IPS-15b (cell line): ENCODE results near the gene C3orf20.

Experiments used
- H3K27me3 ChIP-seq: one replicate; pipeline ENCODE4 v1.6.1; 2013; ENCODE audit warnings: low read length; ENCODE audit not compliant: control insufficient read depth, insufficient read depth
- H3K36me3 ChIP-seq: one replicate; pipeline ENCODE4 v1.6.1; 2013; ENCODE audit warnings: low read length; ENCODE audit not compliant: control insufficient read depth, insufficient read depth
- H3K4me1 ChIP-seq: one replicate; pipeline ENCODE4 v1.6.1; 2013; ENCODE audit warnings: mild to moderate bottlenecking, low read length; ENCODE audit not compliant: control insufficient read depth, insufficient read depth
- H3K4me3 ChIP-seq: one replicate; pipeline ENCODE4 v1.5.1; 2013; ENCODE audit warnings: low read depth, low read length
- H3K9ac ChIP-seq: one replicate; pipeline ENCODE4 v1.6.1; 2013; ENCODE audit warnings: low read depth, mild to moderate bottlenecking, low read length
- H3K9me3 ChIP-seq: one replicate; pipeline ENCODE4 v1.6.1; 2013; ENCODE audit warnings: mild to moderate bottlenecking, low read length; ENCODE audit not compliant: control insufficient read depth, insufficient read depth

C3orf20 gene

DNA sequence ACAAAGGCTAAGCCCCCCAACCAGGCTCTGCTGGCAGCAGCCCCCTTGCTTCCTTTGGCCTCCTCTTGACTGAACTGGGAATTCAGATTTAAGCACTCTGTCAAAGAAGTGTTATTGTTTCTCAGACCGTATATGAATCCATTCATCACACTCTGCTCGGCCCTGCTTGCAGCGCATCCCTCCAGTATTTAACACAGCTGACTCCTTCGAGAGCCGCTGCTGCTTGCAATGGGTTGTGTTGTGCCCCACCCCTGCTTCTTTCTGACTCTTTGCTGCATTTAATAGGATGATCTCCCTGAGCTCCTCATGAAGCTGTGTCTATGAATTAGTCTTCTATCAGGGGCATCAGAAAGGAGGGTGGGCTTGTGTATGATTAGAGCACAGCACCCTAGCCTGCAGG, 31.2 kb downstream of the C3orf20 start:
- no peaks in the 10 kb centered on the region for H3K36me3 ChIP-seq
- no peaks in the 10 kb centered on the region for H3K27me3 ChIP-seq
- H3K9ac ChIP-seq: no peak overlapping the region
- H3K4me3 ChIP-seq: no peak overlapping the region
- H3K4me1 ChIP-seq: no peaks in the 10 kb centered on the region
- H3K9me3 ChIP-seq: no peaks in the 10 kb centered on the region

DNA sequence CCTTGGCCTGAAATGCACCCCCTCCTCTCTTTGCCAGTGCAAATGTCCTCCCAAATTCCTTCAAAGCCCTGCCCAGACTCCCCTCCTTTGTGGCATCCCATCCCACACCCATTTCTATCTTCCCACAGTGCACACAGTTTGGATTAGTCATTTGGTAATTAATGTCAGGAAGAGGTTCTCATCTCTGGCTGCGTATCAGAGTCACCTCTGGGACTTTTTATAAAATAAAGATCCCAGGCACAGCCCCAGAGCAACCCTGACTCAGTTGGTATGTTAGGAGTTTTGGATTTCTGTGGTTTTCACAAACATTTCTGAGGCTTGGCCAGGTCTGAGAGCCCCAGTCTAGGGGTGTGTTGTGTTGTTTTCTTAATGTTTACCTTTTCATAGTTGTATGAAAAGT, 41.6 kb downstream of the C3orf20 start:
- H3K36me3 ChIP-seq: no peaks in the 10 kb centered on the region
- no peaks in the 10 kb centered on the region for H3K9me3 ChIP-seq
- no peaks in the 10 kb centered on the region for H3K27me3 ChIP-seq
- no peak overlapping the region for H3K4me3 ChIP-seq
- no peaks in the 10 kb centered on the region for H3K4me1 ChIP-seq
- H3K9ac ChIP-seq: no peak overlapping the region

DNA sequence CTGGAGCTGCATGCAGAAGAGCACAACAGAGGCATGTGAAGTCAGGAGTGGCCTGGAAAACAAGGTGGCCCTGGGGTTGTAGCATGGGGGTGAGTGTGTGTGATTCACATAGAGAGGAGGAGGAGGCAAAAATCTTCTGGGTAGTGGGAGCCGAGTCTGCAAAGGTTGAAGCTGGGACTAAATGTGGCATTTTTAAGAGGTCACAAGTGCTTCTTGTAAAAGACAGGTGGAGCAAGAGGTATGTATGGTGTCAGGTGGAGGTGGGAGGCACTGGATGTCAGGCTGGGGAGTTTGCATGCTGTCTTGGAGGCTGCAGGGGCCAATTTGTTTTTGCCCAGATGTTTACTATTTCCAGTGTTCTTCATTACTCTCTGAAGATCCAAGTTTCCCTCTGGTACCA, 42.4 kb downstream of the C3orf20 start:
- no peaks in the 10 kb centered on the region for H3K36me3 ChIP-seq
- H3K27me3 ChIP-seq: no peaks in the 10 kb centered on the region
- no peak overlapping the region for H3K9ac ChIP-seq
- H3K9me3 ChIP-seq: no peaks in the 10 kb centered on the region
- H3K4me1 ChIP-seq: no peaks in the 10 kb centered on the region
- no peak overlapping the region for H3K4me3 ChIP-seq

DNA sequence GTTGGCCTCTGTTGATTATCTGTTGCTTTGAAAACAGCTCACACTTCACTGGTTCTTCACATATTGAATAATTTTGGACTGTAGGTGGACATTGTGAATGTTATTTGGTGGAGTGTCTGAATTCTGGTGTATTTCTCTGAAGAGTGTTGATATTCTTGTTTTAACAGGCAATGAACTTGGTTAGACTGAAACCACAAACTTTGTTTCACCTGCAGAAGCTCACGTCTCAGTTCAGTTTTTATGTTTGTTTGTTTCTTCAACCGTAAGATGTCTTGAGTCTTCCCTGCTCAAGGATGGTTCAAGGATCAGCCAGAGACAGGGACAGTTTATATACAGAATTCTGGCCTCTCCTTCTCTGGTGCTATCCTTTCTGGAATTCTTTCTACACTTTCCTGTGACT, 43.6 kb downstream of the C3orf20 start:
- no peaks in the 10 kb centered on the region for H3K4me1 ChIP-seq
- no peaks in the 10 kb centered on the region for H3K27me3 ChIP-seq
- no peak overlapping the region for H3K4me3 ChIP-seq
- H3K36me3 ChIP-seq: no peaks in the 10 kb centered on the region
- H3K9me3 ChIP-seq: no peaks in the 10 kb centered on the region
- no peak overlapping the region for H3K9ac ChIP-seq

DNA sequence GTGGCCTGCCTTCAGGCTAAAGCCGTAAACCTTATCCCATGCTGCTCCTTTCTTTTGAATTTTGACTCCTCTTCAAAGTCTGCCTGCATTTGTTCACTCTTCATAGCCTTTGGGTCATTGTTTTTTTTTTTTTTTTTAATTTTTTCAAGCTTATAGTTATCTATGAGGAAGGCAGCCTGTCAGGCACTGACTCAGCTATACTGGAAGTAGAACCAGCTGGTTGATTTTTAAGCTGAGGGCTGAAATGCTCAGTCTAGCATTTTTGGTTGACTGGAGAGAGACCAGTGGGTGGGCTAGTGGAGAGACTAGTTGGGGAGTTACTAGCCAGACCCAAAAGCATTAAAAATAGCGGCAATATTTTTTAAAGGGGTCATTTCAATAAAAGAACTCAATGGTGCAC, 44.1 kb downstream of the C3orf20 start:
- H3K36me3 ChIP-seq: no peaks in the 10 kb centered on the region
- H3K27me3 ChIP-seq: no peaks in the 10 kb centered on the region

DNA sequence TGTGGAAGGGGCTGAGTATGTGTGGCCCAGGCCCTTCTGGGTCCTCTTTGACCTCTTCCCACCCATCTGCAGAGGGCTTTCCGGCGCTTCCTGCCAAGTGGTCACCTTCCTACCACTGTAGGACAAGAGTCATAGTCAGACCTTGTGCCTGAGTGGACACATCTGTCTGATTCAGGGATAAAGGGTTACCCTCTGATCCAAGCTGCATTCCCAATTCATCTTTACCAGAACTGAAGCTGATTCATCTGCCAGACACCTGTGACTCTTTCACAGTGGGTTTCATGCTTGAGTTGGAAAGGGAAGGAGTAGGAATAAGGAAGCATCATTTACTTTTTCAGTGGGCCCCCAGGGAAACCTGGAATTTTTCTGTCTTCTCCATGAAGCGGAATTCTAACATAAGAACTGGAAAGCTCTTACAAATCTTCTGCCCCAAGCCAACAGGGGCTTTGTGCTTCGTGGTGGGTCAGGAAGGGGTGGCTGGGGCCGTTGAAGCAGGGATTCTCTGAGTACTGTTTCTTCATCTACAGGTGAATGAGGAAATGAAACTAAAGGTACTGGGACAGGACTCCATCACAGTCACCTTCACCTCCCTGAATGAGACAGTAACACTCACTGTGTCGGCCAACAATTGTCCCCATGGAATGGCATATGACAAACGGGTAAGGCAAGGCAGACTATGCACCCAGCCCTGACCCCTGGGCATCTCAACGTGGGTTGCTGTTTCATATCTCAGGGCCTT, 46.4 kb downstream of the C3orf20 start:
- Histone ChIP-seq H3K36me3 (no peaks in the 10 kb centered on the region), H3K4me1 (no peaks in the 10 kb centered on the region), H3K9ac (no peak overlapping the region), H3K27me3 (no peaks in the 10 kb centered on the region), H3K9me3 (no peaks in the 10 kb centered on the region), H3K4me3 (no peak overlapping the region)

More for the DNA sequence above, 44.1 kb downstream of the C3orf20 start:
- Histone ChIP-seq H3K9me3 (no peaks in the 10 kb centered on the region), H3K4me3 (no peak overlapping the region), H3K4me1 (no peaks in the 10 kb centered on the region), H3K9ac (no peak overlapping the region)

DNA sequence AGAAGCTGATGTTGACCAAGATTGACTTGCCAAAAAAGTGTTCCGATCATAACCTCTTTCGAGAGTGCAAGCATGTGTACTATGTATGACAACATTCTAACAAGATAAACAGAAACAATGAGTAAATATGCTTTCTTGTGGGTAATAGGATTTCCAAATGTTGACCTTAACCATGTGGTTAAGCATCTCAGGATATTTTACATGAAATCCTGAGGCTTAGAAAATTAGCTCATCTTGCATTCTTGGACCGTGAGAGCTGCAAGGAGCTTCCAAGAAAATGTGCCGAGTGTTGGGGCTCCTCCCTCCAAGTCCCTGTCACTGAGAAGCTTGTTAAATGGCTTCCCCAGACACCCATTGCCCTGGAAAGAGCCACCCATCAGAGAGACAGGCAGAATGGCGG, 50.1 kb downstream of the C3orf20 start:
- Histone ChIP-seq H3K36me3 (no peaks in the 10 kb centered on the region), H3K9me3 (no peaks in the 10 kb centered on the region), H3K9ac (no peak overlapping the region), H3K27me3 (no peaks in the 10 kb centered on the region), H3K4me3 (no peak overlapping the region), H3K4me1 (no peaks in the 10 kb centered on the region)

DNA sequence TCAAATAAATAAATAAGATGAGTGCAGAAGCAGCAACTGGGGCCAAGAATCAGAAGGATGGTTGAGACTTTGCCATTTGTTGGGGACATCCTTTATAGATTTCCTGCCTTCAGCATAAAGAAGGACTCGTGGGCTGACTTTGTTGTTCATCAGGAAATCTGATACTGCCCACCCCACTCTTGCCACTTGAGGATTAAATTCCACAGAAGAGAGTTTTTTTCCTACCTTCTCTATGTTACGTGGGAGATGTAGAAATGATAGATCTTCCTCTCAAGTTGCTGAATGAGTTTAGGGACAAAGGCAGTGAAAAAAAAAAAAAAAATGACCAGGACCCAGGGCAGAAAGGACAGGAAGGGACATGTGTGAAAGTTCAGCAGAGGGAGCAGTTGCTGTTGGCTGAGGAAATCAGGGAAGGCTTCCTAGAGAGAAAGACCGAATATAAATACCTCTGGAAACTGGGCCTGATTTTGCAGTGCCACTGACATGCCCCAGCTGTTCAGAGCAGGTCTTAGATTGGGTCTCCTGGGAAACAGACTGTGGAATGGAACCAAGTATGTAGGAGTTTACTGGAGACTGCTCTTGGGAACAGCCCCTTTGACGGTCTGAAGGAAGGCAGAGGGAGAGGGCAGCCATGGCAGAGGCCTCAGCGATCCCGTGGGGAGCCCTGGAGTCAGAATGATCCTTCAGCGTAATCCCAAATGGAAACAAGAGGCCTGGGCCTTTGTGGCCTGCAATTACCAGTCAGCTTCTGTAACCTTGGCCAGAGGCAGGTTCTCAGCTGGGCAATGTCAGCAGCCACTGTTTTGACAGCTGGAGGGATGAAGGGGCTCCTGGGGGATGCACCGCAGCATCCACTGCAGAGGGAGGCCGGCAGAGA, 50.9 kb downstream of the C3orf20 start:
- Histone ChIP-seq H3K27me3 (no peaks in the 10 kb centered on the region), H3K4me1 (no peaks in the 10 kb centered on the region), H3K9me3 (no peaks in the 10 kb centered on the region), H3K36me3 (no peaks in the 10 kb centered on the region), H3K4me3 (no peak overlapping the region), H3K9ac (no peak overlapping the region)

DNA sequence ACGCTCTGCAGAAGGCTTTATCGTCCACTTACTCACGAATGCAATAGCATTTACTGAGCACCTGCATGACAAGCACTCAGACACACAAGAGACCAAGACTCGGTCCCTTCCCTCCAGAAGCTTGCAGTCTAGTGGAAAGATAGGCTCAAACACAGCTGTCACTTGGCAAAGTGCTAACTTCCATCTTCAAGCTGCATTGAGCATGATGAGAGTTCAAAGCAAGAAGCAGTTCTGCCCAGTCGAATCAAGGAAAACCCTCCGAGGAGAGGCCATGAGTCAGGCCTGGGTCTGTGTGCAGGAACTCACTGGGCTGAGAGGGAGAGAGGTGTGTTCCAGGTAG, 51.5 kb downstream of the C3orf20 start:
- no peaks in the 10 kb centered on the region for H3K4me1 ChIP-seq
- H3K9me3 ChIP-seq: no peaks in the 10 kb centered on the region
- H3K9ac ChIP-seq: no peak overlapping the region
- no peaks in the 10 kb centered on the region for H3K27me3 ChIP-seq
- H3K36me3 ChIP-seq: no peaks in the 10 kb centered on the region
- no peak overlapping the region for H3K4me3 ChIP-seq

DNA sequence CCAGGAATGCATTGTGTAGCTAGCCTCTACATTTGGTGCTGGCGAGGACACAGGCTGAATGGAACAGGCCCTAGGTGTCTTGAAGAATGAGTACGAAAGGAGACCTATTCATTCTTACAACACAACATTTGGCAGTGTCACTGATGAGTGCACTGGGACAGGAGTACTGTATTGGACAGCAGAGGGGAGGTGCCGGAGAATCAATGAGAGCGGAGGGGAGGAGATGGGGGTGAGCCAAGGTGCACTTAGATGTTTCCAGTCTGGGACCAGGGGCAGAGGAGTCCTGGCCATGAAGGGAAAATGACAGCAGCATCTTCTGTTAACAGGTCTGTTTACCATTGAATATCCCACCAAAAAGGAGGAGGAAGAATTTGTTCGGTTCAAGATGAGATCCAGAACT, 53.2 kb downstream of the C3orf20 start:
- no peaks in the 10 kb centered on the region for H3K4me1 ChIP-seq
- H3K9me3 ChIP-seq: no peaks in the 10 kb centered on the region
- H3K9ac ChIP-seq: no peak overlapping the region
- H3K36me3 ChIP-seq: no peaks in the 10 kb centered on the region
- no peak overlapping the region for H3K4me3 ChIP-seq
- no peaks in the 10 kb centered on the region for H3K27me3 ChIP-seq

DNA sequence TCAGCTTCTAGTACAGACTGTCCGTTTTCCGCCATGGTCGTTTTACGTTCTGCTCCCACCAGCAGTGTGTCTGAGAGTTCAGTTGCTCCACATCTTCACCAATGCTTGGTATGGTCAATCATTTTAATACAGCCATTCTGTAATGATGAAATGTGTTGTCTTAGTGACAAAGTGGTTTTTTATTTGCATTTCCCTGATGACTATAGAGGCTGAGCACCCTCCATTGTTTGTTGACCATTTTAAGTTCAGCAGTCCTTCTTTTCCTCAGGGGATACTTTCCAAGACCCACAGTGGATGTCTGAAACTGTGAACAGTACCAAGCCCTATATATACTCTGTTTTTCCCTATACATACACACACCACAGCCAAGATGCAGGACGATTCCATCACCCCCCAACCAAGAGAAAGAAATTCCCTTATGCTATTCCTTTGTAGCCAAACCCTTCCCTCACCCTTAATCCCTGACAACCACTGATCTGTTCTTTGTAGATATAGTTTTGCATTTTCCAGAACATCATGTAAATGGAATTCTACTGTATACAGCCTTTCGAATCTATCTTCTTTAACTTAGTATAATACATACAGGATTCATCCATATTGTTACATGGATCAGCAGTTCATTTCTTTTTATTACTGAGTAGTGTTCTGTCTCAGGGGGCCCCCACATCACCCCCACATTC, 55.9 kb downstream of the C3orf20 start:
- no peak overlapping the region for H3K9ac ChIP-seq
- H3K36me3 ChIP-seq: no peaks in the 10 kb centered on the region

DNA sequence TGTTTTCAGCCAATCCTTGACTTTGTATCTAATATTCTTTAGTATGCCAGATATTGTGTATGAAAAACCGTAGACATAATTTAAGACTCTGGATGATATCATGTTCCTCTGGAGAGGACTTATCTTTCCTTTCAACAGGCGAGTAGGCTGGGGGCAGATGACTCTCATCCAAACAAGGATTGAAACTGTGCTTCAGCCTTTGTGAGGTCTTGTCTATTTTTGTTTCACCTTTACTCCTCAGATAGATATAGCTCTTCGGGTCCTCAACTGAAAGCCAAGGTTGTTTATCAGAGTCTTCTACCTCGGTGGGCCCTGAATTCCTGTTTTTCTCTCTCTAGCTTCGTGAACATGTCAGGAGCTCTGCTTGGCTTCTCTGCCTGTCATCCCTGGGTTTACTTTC, 66.0 kb downstream of the C3orf20 start:
- no peaks in the 10 kb centered on the region for H3K9me3 ChIP-seq
- no peaks in the 10 kb centered on the region for H3K4me1 ChIP-seq
- H3K27me3 ChIP-seq: no peaks in the 10 kb centered on the region
- no peak overlapping the region for H3K9ac ChIP-seq
- no peak overlapping the region for H3K4me3 ChIP-seq
- no peaks in the 10 kb centered on the region for H3K36me3 ChIP-seq

More for the DNA sequence above, 55.9 kb downstream of the C3orf20 start:
- no peak overlapping the region for H3K4me3 ChIP-seq
- H3K4me1 ChIP-seq: no peaks in the 10 kb centered on the region
- no peaks in the 10 kb centered on the region for H3K27me3 ChIP-seq
- no peaks in the 10 kb centered on the region for H3K9me3 ChIP-seq
